ENCODE measurements around the gene ACAT1.
"Not testable (repeated sequence)": the region's sequence is repeated elsewhere in the genome, so short reads cannot be mapped to it uniquely, and the experiment has no call there.

ACAT1 gene

GRCh38 chr11:108117746-108118371, 3.5 kb upstream of the ACAT1 start:
- H3K4me1 ChIP-seq (ENCODE audit: control insufficient read depth in 1 of 2, insufficient read depth in 2 of 2, low read length in 2 of 2): peaks cover 0 to 1% of the 10 kb centered on the region in 2 donors
- no peaks in the 10 kb centered on the region for H3K36me3 ChIP-seq (ENCODE audit: control insufficient read depth in 1 of 2, insufficient read depth in 2 of 2, low read length in 2 of 2)
- H3K27ac ChIP-seq (ENCODE audit: low read length): no peak overlapping the region
- no peaks in the 10 kb centered on the region for H3K27me3 ChIP-seq (ENCODE audit: low read depth, low read length)
- no peak overlapping the region for H3K4me3 ChIP-seq (ENCODE audit: low read depth in 1 of 2, low read length in 2 of 2)
- H3K9me3 ChIP-seq (ENCODE audit: control insufficient read depth in 1 of 2, low read length in 2 of 2): no peaks in the 10 kb centered on the region

DNA sequence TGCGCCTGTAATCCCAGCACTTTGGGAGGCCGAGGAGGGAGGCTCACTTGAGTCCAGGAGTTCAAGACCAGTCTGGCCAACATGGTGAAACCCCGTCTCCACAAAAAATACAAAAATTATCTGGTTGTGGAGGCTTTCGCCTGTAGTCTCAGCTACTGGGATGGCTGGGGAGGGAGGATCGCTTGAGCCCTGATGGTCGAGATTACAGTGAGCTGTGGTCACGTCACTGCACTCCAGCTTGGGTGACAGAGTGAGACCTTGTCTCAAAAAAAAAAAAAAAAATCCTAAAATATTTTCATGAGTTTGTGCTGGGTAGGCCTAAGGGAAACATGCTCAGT, 462 bp upstream of the ACAT1 start:
- Histone ChIP-seq H3K4me1 (ENCODE audit: control insufficient read depth in 1 of 2, insufficient read depth in 2 of 2, low read length in 2 of 2) (peaks cover 5 to 15% of the 10 kb centered on the region in 2 donors), H3K4me3 (ENCODE audit: low read depth in 1 of 2, low read length in 2 of 2) (peak overlapping the region; percentile 63 to 71), H3K27ac (ENCODE audit: low read length) (peak overlapping the region; percentile 55)
- not testable (repeated sequence) for H3K9me3 ChIP-seq (ENCODE audit: control insufficient read depth in 1 of 2, low read length in 2 of 2); H3K36me3 ChIP-seq (ENCODE audit: control insufficient read depth in 1 of 2, insufficient read depth in 2 of 2, low read length in 2 of 2); H3K27me3 ChIP-seq (ENCODE audit: low read depth, low read length)

GRCh38 chr11:108122166-108122628, 830 bp downstream of the ACAT1 start:
- peaks cover 5 to 15% of the 10 kb centered on the region in 2 donors for H3K4me1 ChIP-seq (ENCODE audit: control insufficient read depth in 1 of 2, insufficient read depth in 2 of 2, low read length in 2 of 2)
- no peaks in the 10 kb centered on the region for H3K36me3 ChIP-seq (ENCODE audit: control insufficient read depth in 1 of 2, insufficient read depth in 2 of 2, low read length in 2 of 2)
- H3K9me3 ChIP-seq (ENCODE audit: control insufficient read depth in 1 of 2, low read length in 2 of 2): no peaks in the 10 kb centered on the region
- peak overlapping the region; percentile 63 to 71 for H3K4me3 ChIP-seq (ENCODE audit: low read depth in 1 of 2, low read length in 2 of 2)
- H3K27me3 ChIP-seq (ENCODE audit: low read depth, low read length): no peaks in the 10 kb centered on the region
- H3K27ac ChIP-seq (ENCODE audit: low read length): peak overlapping the region; percentile 55

GRCh38 chr11:108125096-108125495, 3.7 kb downstream of the ACAT1 start:
- Histone ChIP-seq H3K27me3 (ENCODE audit: low read depth, low read length) (no peaks in the 10 kb centered on the region), H3K36me3 (ENCODE audit: control insufficient read depth in 1 of 2, insufficient read depth in 2 of 2, low read length in 2 of 2) (peaks cover 0 to 4% of the 10 kb centered on the region in 2 donors), H3K27ac (ENCODE audit: low read length) (no peak overlapping the region), H3K4me3 (ENCODE audit: low read depth in 1 of 2, low read length in 2 of 2) (no peak overlapping the region), H3K4me1 (ENCODE audit: control insufficient read depth in 1 of 2, insufficient read depth in 2 of 2, low read length in 2 of 2) (peaks cover 5 to 15% of the 10 kb centered on the region in 2 donors), H3K9me3 (ENCODE audit: control insufficient read depth in 1 of 2, low read length in 2 of 2) (no peaks in the 10 kb centered on the region)

GRCh38 chr11:108128772-108129171, 7.4 kb downstream of the ACAT1 start:
- H3K4me3 ChIP-seq (ENCODE audit: low read depth in 1 of 2, low read length in 2 of 2): no peak overlapping the region
- H3K36me3 ChIP-seq (ENCODE audit: control insufficient read depth in 1 of 2, insufficient read depth in 2 of 2, low read length in 2 of 2): peaks cover 0 to 6% of the 10 kb centered on the region in 2 donors
- no peak overlapping the region for H3K27ac ChIP-seq (ENCODE audit: low read length)
- H3K9me3 ChIP-seq (ENCODE audit: control insufficient read depth in 1 of 2, low read length in 2 of 2): no peaks in the 10 kb centered on the region
- no peaks in the 10 kb centered on the region for H3K27me3 ChIP-seq (ENCODE audit: low read depth, low read length)
- H3K4me1 ChIP-seq (ENCODE audit: control insufficient read depth in 1 of 2, insufficient read depth in 2 of 2, low read length in 2 of 2): peaks cover 0 to 5% of the 10 kb centered on the region in 2 donors

DNA sequence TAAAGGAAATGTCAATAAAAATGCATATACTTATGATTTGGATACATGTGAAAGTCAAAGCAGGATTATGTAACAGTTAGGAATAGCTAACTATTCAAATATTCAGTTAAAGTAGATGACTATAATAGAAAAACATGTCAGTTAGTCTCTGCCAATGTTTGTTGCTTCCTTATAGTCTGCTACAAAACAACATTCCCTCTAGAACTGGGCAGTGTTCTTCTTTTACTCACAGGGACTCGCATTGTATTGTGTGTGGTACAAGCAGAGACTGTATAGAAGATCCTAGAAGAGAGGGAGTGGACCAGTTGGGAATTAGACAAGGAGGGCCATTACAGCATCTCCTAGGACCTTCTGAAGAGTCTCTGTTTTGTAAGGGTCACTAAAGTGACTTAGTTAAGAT, 10.6 kb downstream of the ACAT1 start:
- H3K27me3 ChIP-seq (ENCODE audit: low read depth, low read length): no peaks in the 10 kb centered on the region
- no peaks in the 10 kb centered on the region for H3K4me1 ChIP-seq (ENCODE audit: control insufficient read depth in 1 of 2, insufficient read depth in 2 of 2, low read length in 2 of 2)
- no peaks in the 10 kb centered on the region for H3K9me3 ChIP-seq (ENCODE audit: control insufficient read depth in 1 of 2, low read length in 2 of 2)
- H3K36me3 ChIP-seq (ENCODE audit: control insufficient read depth in 1 of 2, insufficient read depth in 2 of 2, low read length in 2 of 2): peaks cover 12% of the 10 kb centered on the region in 2 donors
- H3K27ac ChIP-seq (ENCODE audit: low read length): no peak overlapping the region
- no peak overlapping the region for H3K4me3 ChIP-seq (ENCODE audit: low read depth in 1 of 2, low read length in 2 of 2)

- H3K36me3 ChIP-seq (ENCODE audit: control insufficient read depth in 1 of 2, insufficient read depth in 2 of 2, low read length in 2 of 2): peaks cover 8 to 12% of the 10 kb centered on the region in 2 donors
- not testable (repeated sequence) for H3K9me3 ChIP-seq (ENCODE audit: control insufficient read depth in 1 of 2, low read length in 2 of 2); H3K27me3 ChIP-seq (ENCODE audit: low read depth, low read length); H3K27ac ChIP-seq (ENCODE audit: low read length); H3K4me1 ChIP-seq (ENCODE audit: control insufficient read depth in 1 of 2, insufficient read depth in 2 of 2, low read length in 2 of 2); H3K4me3 ChIP-seq (ENCODE audit: low read depth in 1 of 2, low read length in 2 of 2)
Measured at GRCh38 chr11:108132993-108133538, 11.7 kb downstream of the ACAT1 start.

DNA sequence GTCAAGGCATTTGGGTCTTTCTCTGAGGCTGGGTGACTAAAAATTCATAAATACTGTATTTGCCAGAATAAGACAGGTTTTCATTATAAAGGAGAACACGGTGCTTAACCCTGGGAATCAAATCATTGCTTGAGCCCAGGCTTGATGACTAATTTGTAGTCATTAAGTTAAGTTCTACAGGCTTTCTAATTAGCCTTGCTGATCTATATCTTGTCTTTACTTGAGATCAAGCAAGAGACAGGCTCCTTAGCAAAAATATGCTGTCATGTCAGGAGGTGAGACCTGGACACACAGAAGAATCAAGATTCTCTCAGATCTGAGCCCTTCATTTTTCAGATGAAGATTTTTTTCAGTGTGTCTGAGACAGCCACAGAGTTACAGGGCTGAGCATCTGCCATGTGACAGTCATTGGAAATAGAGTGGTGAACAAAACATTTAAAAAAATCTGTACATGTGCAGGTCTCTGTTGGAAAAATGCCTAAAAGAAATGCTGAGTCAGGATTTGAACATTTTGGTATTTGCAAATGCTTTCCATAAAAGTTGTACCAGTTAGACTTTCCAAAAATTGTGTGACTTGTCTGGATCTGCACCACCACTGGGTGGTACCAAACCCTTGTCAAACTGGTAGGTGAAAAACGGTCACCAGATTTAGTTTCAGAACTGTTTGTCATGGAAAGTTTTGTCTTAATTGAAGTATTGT, 14.6 kb downstream of the ACAT1 start:
- Histone ChIP-seq H3K27me3 (ENCODE audit: low read depth, low read length) (no peaks in the 10 kb centered on the region), H3K4me3 (ENCODE audit: low read depth in 1 of 2, low read length in 2 of 2) (no peak overlapping the region), H3K9me3 (ENCODE audit: control insufficient read depth in 1 of 2, low read length in 2 of 2) (no peaks in the 10 kb centered on the region), H3K27ac (ENCODE audit: low read length) (no peak overlapping the region), H3K4me1 (ENCODE audit: control insufficient read depth in 1 of 2, insufficient read depth in 2 of 2, low read length in 2 of 2) (no peaks in the 10 kb centered on the region), H3K36me3 (ENCODE audit: control insufficient read depth in 1 of 2, insufficient read depth in 2 of 2, low read length in 2 of 2) (peaks cover 23 to 30% of the 10 kb centered on the region in 2 donors)

DNA sequence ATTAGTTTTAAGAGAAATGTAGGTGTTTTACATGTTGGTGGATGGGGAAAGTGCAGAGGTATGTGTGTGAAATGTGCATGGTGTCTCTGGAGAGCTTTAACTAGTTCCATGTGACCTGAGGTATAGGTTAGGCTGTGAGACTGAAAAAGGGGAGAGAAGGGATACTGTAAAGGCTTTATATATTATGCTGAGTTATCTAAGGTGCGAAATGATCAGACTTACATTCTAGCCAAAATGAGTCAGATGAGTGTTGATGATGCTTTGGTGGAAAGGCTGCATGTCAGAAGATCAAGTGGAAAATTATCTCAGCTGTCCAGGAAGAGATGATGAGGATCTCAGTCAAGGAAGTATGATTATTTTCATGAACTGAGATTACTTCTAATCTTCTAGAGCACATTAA, 15.8 kb downstream of the ACAT1 start:
- H3K9me3 ChIP-seq (ENCODE audit: control insufficient read depth in 1 of 2, low read length in 2 of 2): no peaks in the 10 kb centered on the region
- peaks cover 29 to 39% of the 10 kb centered on the region in 2 donors for H3K36me3 ChIP-seq (ENCODE audit: control insufficient read depth in 1 of 2, insufficient read depth in 2 of 2, low read length in 2 of 2)
- no peak overlapping the region for H3K4me3 ChIP-seq (ENCODE audit: low read depth in 1 of 2, low read length in 2 of 2)
- H3K4me1 ChIP-seq (ENCODE audit: control insufficient read depth in 1 of 2, insufficient read depth in 2 of 2, low read length in 2 of 2): no peaks in the 10 kb centered on the region
- H3K27me3 ChIP-seq (ENCODE audit: low read depth, low read length): no peaks in the 10 kb centered on the region
- H3K27ac ChIP-seq (ENCODE audit: low read length): no peak overlapping the region

DNA sequence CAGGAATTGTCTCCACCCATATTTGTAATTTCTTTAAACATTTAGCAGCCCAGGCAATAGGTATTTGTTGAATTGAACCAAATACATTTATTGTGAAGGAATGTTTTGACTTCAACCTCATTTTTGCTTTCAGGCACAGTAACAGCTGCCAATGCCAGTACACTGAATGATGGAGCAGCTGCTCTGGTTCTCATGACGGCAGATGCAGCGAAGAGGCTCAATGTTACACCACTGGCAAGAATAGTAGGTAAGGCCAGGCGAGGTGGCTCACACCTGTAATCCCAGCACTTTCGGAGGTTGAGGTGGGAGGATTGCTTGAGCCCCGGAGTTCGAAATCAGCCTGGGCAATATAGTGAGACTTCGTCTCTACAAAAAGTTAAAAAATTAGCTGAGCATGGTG, 20.9 kb downstream of the ACAT1 start:
- Histone ChIP-seq H3K27me3 (ENCODE audit: low read depth, low read length) (no peaks in the 10 kb centered on the region), H3K4me1 (ENCODE audit: control insufficient read depth in 1 of 2, insufficient read depth in 2 of 2, low read length in 2 of 2) (no peaks in the 10 kb centered on the region), H3K27ac (ENCODE audit: low read length) (no peak overlapping the region), H3K36me3 (ENCODE audit: control insufficient read depth in 1 of 2, insufficient read depth in 2 of 2, low read length in 2 of 2) (peaks cover 57 to 76% of the 10 kb centered on the region in 2 donors), H3K4me3 (ENCODE audit: low read depth in 1 of 2, low read length in 2 of 2) (no peak overlapping the region), H3K9me3 (ENCODE audit: control insufficient read depth in 1 of 2, low read length in 2 of 2) (no peaks in the 10 kb centered on the region)

DNA sequence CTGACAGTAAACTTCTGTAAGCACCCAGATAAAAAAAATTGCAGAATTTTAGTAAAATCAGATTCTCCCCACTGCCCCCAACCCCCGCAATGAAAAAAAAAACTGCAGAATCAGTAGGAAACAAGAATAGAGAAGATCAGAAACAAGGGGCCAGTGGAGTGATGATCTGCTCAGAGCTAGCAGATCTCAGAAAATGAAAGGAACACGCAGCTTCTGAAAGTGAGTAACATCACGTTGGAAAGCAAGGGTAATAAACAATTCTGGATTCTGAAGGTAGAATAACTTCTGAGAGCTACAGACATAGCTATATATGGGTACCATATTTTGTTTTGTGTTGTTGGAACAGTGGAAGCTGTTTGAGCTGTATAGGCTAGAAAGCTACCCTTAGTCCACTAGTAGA, 23.2 kb downstream of the ACAT1 start:
- H3K36me3 ChIP-seq (ENCODE audit: control insufficient read depth in 1 of 2, insufficient read depth in 2 of 2, low read length in 2 of 2): peaks cover 58 to 87% of the 10 kb centered on the region in 2 donors
- H3K27ac ChIP-seq (ENCODE audit: low read length): no peak overlapping the region
- no peaks in the 10 kb centered on the region for H3K27me3 ChIP-seq (ENCODE audit: low read depth, low read length)
- H3K4me1 ChIP-seq (ENCODE audit: control insufficient read depth in 1 of 2, insufficient read depth in 2 of 2, low read length in 2 of 2): no peaks in the 10 kb centered on the region
- no peak overlapping the region for H3K4me3 ChIP-seq (ENCODE audit: low read depth in 1 of 2, low read length in 2 of 2)
- no peaks in the 10 kb centered on the region for H3K9me3 ChIP-seq (ENCODE audit: control insufficient read depth in 1 of 2, low read length in 2 of 2)
